Activated naive CD4-positive, alpha-beta T cell treated with anti-CD3 and anti-CD28 coated beads, Interleukin-2, amount 50 U/mL, for 72 hours (primary cell): ENCODE data around the gene CCDC88B. TPM values are rescaled to one million over a fixed set of nuclear protein-coding genes. Genes with fewer than 3 reads are reported as not detected.
A peak's percentile ranks its signal among the peaks of the same experiment; 100 is the strongest.

Experiments
- ATAC-seq, 2 donors: fragments of 150-1000 bp; cut with Tn5 transposase; 2 replicates each; pipeline ENCODE4 v1.10.0; 2021; ENCODE audit warnings: mild to moderate bottlenecking in 2 of 2, moderate library complexity in 2 of 2
- DNase-seq, 2 donors: peaks; one replicate each; pipeline ENCODE4 v3.0.0; 2021 to 2022; ENCODE audit warnings: low spot score in 2 of 2
- H3K27ac Mint-ChIP-seq, 2 donors: one replicate each; pipeline ENCODE4 v1.8.0; 2022; ENCODE audit warnings: mild to moderate bottlenecking in 2 of 2, mixed read lengths in 2 of 2
- H3K36me3 Mint-ChIP-seq, 2 donors: one replicate each; pipeline ENCODE4 v1.8.0; 2022; ENCODE audit warnings: mixed read lengths in 2 of 2
- H3K9me3 Mint-ChIP-seq, 2 donors: one replicate each; pipeline ENCODE4 v1.8.0; 2022; ENCODE audit warnings: mixed read lengths in 2 of 2
- total RNA-seq, 2 donors: library from RNA; stranded (reverse); gene quantifications; one replicate each; pipeline ENCODE4 v1.2.3, GENCODE V29; 2022

CCDC88B gene
- total RNA-seq, 2 donors from 2014 or later, result 75.0 to 103 TPM

DNA sequence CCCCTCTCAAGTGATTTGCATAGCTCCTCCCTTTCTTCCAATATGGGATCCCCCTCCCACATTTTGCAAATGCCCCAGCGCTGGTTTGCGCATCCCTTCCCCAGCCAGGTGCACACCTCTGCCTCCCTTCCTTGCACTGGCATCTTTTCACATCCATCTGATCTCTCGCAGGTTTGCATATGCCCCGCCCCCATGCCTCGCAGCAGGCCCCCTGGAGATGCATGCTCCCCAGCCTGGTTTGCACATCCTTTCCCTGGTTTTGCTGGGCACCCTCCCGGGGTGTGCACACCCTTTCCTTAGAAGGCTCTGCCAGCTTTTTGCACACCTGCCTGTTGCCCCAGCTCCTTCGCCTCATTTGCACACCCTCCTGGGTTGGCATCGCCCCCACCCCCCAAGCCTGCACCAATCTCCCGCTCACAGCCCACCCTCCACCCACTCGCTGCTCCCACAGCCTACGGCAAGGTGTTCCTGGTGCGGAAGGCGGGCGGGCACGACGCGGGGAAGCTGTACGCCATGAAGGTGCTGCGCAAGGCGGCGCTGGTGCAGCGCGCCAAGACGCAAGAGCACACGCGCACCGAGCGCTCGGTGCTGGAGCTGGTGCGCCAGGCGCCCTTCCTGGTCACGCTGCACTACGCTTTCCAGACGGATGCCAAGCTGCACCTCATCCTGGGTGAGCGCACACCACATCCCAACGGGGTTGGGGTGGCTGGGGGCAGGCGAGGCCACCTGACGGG is 19.9 kb downstream of the CCDC88B start:
- no peaks in the 10 kb centered on the region for H3K9me3 Mint-ChIP-seq
- peak in 1 of 2 donors; percentile 43 for ATAC-seq
- H3K27ac Mint-ChIP-seq, result peak overlapping the region; percentile 42 to 69
- peak in 1 of 2 donors; percentile 35 for DNase-seq
- H3K36me3 Mint-ChIP-seq, result peaks cover 10 to 19% of the 10 kb centered on the region in 2 donors

DNA sequence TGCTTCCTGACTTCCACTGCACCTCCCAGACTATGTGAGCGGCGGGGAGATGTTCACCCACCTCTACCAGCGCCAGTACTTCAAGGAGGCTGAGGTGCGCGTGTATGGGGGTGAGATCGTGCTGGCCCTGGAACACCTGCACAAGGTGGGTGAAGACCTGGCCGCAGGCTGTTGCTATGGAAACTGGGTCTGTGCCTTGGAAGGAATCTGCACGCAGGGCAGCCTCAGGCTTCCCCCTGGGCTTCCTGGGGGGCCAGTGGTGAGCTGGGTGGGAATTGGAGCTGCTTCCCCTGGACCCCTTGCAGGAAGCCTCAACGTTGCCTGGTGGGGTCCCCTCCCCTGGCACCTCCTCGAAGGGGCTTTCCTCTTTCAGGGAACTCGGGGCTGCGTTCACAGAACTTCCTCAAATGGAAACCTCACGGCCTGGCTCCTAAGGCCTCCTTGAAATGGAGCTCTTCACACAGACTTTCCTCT is 20.5 kb downstream of the CCDC88B start:
- no peaks in the 10 kb centered on the region for H3K9me3 Mint-ChIP-seq
- H3K36me3 Mint-ChIP-seq, result peaks cover 10 to 19% of the 10 kb centered on the region in 2 donors
- H3K27ac Mint-ChIP-seq, result peak overlapping the region in 1 of 2 donors; percentile 42
- no peak for DNase-seq
- ATAC-seq, result peak in 1 of 2 donors; percentile 1

DNA sequence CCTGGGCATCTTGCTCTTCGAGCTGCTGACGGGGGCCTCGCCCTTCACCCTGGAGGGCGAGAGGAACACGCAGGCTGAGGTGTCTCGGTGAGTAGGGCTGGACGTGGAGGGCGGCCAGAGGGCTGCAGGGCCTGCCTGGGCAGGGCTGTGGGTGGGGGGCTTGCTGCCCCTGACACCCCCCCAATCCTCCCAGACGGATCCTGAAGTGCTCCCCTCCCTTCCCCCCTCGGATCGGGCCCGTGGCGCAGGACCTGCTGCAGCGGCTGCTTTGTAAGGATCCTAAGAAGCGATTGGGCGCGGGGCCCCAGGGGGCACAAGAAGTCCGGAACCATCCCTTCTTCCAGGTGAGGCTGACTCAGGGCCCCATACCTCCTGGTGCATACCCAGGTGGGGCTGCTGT is 21.7 kb downstream of the CCDC88B start:
- ATAC-seq, result no peak
- no peak for DNase-seq
- H3K9me3 Mint-ChIP-seq, result no peaks in the 10 kb centered on the region
- peaks cover 10 to 19% of the 10 kb centered on the region in 2 donors for H3K36me3 Mint-ChIP-seq
- no peak overlapping the region for H3K27ac Mint-ChIP-seq

DNA sequence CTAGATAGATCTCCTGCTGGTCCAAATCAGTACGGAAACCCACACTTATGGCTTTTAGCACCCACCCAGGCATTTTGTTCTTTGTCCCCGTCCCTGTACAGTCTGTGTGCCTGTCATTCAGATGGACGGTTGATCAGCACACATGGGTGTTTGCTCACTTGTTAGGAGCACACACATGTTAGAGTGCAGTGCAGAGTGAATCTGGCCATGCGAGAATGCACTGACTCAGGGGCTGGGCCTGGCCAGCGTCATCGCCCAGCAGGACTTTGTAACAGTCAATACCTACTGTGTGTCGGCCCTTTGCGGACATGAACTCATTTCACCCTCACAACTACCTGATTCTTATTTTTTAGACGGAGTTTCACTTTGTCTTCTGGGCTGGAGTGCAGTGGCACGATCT is 22.3 kb downstream of the CCDC88B start:
- Mint-ChIP-seq H3K9me3 (no peaks in the 10 kb centered on the region), H3K27ac (no peak overlapping the region), H3K36me3 (peaks cover 10 to 19% of the 10 kb centered on the region in 2 donors)
- ATAC-seq (no peak), DNase-seq (no peak)

DNA sequence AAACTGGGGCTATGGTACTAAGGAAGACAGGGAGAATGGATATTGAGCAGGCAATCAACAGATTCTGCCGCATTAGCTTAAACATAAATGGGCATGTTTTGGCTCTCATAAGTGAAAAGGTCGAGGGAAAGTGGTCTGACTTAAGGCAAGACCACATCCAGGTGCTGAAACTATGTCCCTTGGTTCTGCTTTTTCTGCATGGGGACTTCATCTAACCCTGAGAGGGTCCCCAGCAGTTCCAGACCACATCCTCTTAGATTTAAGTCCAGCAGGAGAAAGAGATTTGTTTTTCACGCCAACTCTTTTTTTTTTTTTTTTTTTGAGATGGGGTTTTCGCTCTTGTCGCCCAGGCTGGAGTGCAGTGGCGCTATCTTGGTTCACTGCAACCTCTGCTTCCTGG is 24.4 kb downstream of the CCDC88B start:
- no peak overlapping the region for H3K27ac Mint-ChIP-seq
- H3K36me3 Mint-ChIP-seq, result peaks cover 9 to 19% of the 10 kb centered on the region in 2 donors
- ATAC-seq (no peak), DNase-seq (no peak)
- H3K9me3 Mint-ChIP-seq, result no peaks in the 10 kb centered on the region

DNA sequence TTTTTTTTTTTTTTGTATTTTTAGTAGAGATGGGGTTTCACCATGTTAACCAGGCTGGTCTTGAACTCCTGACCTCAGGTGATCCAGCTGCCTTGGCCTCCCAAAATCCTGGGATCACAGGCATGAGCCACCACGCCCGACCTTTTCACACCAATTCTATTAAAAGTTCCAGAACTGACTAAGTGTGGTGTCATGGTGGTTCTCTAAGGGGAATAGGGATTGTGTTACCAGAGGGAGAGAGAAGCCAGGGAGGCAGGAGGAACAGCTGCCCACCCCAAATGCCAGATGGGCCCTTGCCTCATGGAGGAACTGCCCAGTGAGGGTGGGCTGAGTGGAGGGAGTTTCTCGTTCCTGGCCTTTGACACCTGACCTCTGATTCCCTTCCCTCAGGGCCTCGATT is 24.9 kb downstream of the CCDC88B start:
- no peak for DNase-seq
- no peaks in the 10 kb centered on the region for H3K9me3 Mint-ChIP-seq
- peaks cover 8 to 14% of the 10 kb centered on the region in 2 donors for H3K36me3 Mint-ChIP-seq
- no peak overlapping the region for H3K27ac Mint-ChIP-seq
- no peak for ATAC-seq

DNA sequence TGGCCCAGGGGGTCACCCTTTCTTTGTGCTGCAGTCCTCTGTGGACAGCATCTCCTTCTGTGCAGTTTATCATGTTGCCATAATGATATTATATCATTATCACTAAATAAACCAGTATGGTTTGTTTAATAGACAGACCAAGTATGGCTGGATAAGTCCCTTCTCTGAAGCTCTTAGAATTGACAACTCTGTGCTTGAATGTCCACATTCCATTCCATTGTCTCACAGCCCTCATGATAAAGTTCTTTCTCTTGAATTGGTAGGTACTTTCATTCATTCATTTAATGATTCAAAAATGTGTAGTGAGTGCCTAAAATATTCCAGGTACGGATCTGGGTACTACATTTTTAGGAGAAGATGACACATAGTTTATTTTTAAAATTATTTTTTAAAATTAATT is 26.7 kb downstream of the CCDC88B start:
- H3K27ac Mint-ChIP-seq, result peak overlapping the region in 1 of 2 donors; percentile 45
- ATAC-seq (no peak), DNase-seq (no peak)
- no peaks in the 10 kb centered on the region for H3K9me3 Mint-ChIP-seq
- peaks cover 0 to 6% of the 10 kb centered on the region in 2 donors for H3K36me3 Mint-ChIP-seq

DNA sequence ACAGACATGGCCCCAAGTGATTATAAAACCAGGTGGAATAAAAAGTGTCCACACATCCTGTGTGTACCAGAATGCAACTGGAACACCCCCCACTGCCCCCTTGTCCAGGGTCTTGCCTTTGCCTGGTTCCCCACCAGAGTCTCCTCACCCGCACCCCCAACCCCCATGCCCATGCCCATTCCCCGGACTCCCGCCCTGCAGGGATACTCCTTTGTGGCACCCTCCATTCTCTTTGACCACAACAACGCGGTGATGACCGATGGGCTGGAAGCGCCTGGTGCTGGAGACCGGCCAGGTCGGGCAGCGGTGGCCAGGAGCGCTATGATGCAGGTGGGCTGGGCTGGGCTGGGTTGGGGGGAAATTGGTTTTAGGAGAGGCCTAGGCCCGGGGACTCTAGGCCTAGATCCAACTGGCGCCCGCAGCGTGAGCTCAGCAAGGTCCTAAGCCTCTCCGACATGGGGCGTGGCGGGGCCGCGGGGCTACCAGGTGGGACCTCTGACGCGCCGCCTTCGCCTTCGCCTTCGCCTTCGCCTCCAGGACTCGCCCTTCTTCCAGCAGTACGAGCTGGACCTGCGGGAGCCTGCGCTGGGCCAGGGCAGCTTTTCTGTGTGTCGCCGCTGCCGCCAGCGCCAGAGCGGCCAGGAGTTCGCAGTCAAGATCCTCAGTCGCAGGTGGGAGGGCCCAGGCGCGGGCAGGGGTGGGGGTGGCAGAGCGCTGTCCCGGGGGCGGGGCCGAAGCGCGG is 28.1 kb downstream of the CCDC88B start:
- DNase-seq (no peak), ATAC-seq (no peak)
- no peak overlapping the region for H3K27ac Mint-ChIP-seq
- no peaks in the 10 kb centered on the region for H3K9me3 Mint-ChIP-seq
- peaks cover 0 to 6% of the 10 kb centered on the region in 2 donors for H3K36me3 Mint-ChIP-seq

DNA sequence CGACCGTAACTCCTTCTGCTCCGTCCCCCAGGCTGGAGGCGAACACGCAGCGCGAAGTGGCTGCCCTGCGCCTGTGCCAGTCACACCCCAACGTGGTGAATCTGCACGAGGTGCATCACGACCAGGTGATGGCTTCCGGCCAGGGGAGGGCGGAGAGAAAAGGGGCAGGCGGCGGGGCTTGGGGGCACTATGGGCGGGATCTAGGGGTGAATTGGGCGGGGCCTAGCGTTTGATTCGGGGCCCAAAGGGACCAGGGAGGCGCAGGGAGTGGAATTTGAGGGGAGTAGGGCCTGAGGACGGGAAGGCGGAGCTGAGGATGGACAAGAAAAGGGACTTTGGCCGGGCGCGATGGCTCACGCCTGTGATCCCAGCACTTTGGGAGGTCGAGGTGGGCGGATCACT is 28.7 kb downstream of the CCDC88B start:
- no peak for ATAC-seq

DNA sequence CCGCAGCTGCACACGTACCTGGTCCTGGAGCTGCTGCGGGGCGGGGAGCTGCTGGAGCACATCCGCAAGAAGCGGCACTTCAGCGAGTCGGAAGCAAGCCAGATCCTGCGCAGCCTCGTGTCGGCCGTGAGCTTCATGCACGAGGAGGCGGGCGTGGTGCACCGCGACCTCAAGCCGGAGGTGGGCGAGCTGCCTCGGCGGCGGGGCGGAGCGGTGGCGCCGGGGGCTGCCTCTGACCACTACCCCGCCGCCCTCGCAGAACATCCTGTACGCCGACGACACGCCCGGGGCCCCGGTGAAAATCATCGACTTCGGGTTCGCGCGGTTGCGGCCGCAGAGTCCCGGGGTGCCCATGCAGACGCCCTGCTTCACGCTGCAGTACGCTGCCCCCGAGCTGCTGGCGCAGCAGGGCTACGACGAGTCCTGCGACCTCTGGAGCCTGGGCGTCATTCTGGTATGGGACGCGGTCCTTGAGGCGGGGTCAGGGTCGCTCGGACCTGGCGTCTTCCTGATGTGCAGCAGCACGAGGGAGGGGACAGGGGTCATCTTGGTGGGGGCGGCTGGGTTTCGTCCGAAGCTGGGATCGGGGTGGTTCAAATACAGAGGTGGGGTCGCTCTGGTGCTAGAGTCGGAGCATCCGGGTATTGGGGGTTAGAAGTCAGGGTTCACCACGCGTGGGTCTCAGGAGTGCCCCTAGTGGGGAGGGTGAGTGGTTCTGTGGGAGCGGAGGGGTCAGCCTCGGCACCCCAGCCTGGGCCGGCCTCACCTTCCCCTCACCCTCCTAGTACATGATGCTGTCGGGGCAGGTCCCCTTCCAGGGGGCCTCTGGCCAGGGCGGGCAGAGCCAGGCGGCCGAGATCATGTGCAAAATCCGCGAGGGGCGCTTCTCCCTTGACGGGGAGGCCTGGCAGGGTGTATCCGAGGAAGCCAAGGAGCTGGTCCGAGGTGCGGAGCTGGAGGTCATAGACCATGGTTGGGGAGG is 29.7 kb downstream of the CCDC88B start:
- DNase-seq (no peak), ATAC-seq (no peak)
- Mint-ChIP-seq H3K9me3 (no peaks in the 10 kb centered on the region), H3K36me3 (peaks cover 0 to 6% of the 10 kb centered on the region in 2 donors), H3K27ac (no peak overlapping the region)

More for the DNA sequence above, 28.7 kb downstream of the CCDC88B start:
- Mint-ChIP-seq H3K36me3 (peaks cover 0 to 6% of the 10 kb centered on the region in 2 donors), H3K9me3 (no peaks in the 10 kb centered on the region), H3K27ac (no peak overlapping the region)
- no peak for DNase-seq

DNA sequence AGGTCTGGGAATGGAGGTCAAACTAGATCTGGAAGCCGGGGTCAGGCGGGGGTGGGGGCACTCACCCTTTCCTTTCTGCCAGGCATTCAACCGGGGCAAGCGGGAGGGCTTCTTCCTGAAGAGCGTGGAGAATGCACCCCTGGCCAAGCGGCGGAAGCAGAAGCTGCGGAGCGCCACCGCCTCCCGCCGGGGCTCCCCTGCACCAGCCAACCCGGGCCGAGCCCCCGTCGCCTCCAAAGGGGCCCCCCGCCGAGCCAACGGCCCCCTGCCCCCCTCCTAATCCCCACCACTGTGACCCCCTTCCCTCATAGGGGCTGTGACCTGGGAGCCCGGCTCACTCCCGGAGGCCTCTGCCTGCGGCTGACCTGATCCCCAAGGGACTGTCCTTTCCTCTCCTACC is 31.2 kb downstream of the CCDC88B start:
- ATAC-seq, result no peak
- Mint-ChIP-seq H3K9me3 (no peaks in the 10 kb centered on the region), H3K36me3 (peaks cover 0 to 6% of the 10 kb centered on the region in 2 donors), H3K27ac (no peak overlapping the region)
- DNase-seq, result no peak

DNA sequence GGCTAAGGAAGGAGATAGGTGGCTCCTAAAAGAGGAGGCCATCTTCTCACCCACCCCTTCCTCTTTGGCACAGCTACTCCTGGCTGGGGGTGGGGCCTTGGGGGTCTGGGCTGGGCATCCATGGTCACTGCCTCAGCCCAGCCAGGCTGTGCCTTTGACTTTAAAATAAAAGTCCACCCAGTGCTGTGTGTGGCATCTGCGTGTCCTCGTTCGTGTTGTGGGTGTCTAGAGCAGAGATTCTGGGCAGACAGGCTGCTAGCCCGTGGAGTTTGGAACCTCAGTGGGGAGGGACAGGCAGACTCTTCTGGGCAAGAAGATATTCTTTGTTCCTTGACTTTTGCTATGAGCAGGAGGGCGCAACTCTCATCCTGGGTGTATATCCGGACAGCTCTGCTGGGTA is 32.0 kb downstream of the CCDC88B start:
- no peak overlapping the region for H3K27ac Mint-ChIP-seq
- no peak for DNase-seq
- H3K36me3 Mint-ChIP-seq, result peaks cover 0 to 6% of the 10 kb centered on the region in 2 donors
- ATAC-seq, result no peak
- H3K9me3 Mint-ChIP-seq, result no peaks in the 10 kb centered on the region

DNA sequence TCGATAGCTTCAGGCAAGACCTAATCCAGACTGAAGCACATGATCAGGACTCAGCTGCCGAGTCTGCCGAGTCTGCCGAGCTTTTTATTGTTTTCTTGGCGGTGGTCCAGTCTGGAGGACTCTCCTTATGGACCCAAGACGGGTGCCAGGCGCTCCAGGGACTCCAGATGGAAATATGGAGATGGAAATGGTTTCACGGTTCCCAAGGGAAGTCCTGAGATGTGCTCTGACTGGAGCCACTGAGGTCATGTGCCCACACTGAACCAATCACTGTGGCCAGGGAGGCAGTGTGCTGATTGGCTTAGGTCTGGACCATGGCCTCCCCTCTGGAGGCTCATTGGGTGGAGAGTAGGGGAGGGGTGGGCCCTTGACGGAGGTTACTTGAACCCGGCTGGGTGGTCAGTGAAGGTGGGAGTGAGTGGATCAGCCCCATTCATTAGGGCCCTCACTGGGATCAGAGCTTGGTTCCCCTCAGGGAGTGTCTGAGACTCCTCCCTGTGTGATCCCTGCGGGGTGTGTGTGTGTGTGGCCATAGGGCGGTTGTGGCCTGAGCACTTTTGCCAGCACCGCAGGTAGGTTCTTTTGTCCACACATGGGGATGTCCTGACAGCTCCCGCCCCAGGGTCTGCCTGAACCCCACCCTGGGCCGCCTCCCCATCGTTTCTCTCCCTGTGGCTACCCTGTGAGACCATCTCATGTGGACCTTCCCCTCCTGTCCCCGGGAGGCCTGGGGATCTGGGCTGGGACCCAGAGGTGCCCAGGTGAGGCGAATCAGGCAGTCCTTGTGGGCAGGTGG is 33.0 kb downstream of the CCDC88B start:
- Mint-ChIP-seq H3K36me3 (peaks cover 0 to 6% of the 10 kb centered on the region in 2 donors), H3K27ac (peak overlapping the region in 1 of 2 donors; percentile 84), H3K9me3 (no peaks in the 10 kb centered on the region)
- DNase-seq (no peak), ATAC-seq (peak; percentile 55 to 56)

DNA sequence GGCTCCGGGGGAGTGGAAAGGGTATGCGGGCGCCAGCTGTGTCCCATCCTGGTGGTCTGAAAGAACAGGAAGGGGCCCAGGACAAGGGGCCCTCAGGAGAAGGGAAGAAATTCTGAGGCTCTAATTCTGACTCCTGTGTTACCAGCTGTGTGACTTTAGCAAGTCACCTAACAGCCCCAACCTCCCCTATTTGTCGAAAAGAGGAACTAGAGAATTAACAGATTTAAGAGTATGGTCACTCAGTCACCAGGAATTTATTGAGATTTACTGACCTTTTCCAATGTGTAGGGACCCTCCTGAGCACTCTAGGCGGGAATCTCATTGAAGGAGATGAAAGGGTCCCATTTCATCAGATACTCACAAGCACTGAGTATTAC is 33.6 kb downstream of the CCDC88B start:
- H3K9me3 Mint-ChIP-seq, result no peaks in the 10 kb centered on the region
- ATAC-seq (no peak), DNase-seq (no peak)
- H3K36me3 Mint-ChIP-seq, result peaks cover 0 to 6% of the 10 kb centered on the region in 2 donors
- peak overlapping the region in 1 of 2 donors; percentile 60 for H3K27ac Mint-ChIP-seq

DNA sequence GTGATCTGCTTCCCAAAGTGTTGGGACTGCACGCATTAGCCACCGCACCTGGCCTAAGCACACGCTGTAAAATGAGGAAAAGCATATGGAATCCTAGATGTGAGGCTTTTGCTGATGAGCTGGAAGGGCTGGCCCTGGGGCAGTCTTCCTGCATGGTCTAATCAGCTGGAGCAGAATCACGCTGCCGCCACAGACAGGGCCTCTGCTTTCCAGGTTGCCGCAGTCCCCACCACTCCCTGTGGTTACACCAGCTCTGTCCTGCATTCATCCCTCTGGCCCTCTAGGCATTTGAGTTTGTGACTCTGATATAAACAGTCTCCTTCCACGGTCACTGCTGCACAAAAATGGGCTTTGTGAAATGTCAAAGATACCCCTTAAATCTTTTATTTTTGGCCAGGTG is 36.1 kb downstream of the CCDC88B start:
- no peak for ATAC-seq
- Mint-ChIP-seq H3K27ac (no peak overlapping the region), H3K9me3 (no peaks in the 10 kb centered on the region), H3K36me3 (no peaks in the 10 kb centered on the region)
- no peak for DNase-seq

DNA sequence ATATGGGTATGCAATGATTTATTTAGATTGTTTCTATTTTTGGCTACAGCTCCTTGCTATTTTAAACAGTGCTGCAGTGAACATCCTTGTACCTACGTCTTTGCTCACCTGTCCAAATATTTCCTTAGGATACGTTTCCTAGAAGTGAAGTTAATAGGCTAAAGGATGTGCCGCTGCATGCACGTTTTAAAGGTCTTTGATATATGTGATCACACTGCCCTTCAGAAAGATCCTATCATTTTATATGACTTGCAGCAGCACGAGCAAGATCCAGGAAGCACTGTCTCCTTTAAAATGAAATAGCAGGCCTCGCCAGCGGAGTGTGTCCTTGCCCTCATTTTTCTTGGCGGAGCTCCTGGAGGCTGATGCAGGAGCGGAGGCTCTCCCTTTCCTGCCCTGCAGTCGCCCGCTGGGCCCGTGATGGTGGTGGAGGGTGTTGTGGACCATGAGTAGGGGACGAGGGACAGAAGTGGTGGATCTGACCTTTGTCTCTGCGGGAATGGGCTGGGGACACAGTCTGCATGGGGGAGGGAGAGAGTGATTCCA is 38.4 kb downstream of the CCDC88B start:
- H3K27ac Mint-ChIP-seq, result no peak overlapping the region
- DNase-seq (no peak), ATAC-seq (no peak)
- H3K36me3 Mint-ChIP-seq, result no peaks in the 10 kb centered on the region
- no peaks in the 10 kb centered on the region for H3K9me3 Mint-ChIP-seq
